HepG2 (cell line): ENCODE data around the gene MRPS10. TPM values are rescaled to one million over a fixed set of nuclear protein-coding genes. Genes with fewer than 3 reads are reported as not detected.

Experiments used
- ATAC-seq: fragments of 200-7000 bp; cut with Tn5 transposase; 3 replicates; pipeline ENCODE4 v1.9.1; 2020; ENCODE audit warnings: mild to moderate bottlenecking, moderate library complexity
- BruUV-seq: library from RNA; stranded (reverse); fragments of 400-500 nt; replicated peaks from 2 replicates; lab custom pipeline; 2021; lab: Mats Ljungman, UMichigan
- CTCF ChIA-PET: fragments of 300-600 bp; formaldehyde crosslinking; extraction: SDS; loops from one replicate; lab custom pipeline; 2021; ENCODE audit warnings: low total read pairs, inconsistent platforms, low intra/inter-chr PET ratio; lab: Yijun Ruan, JAX
- POLR2A ChIA-PET: fragments of 350-600 bp; sonication (Branson Sonifier 250); formaldehyde crosslinking; loops from one replicate; lab custom pipeline; 2020; ENCODE audit warnings: antibody characterized with exemption, inconsistent platforms; lab: Yijun Ruan, JAX
- DNase-seq: peaks from one replicate; pipeline ENCODE4 v3.0.0-alpha.2; 2015; ENCODE audit warnings: low spot score
- FAIRE-seq: peaks from 3 replicates; lab custom pipeline; 2011; peaks lifted over from hg19 to GRCh38; lab: Jason Lieb, UNC
- H2AFZ ChIP-seq: one replicate; pipeline ENCODE4 v1.6.1; 2011; ENCODE audit warnings: low read length, inconsistent platforms
- H3K27ac ChIP-seq: fragments of 300-600 bp; 3 replicates; pipeline ENCODE4 v1.8.0; 2011; ENCODE audit warnings: mixed run types, mild to moderate bottlenecking, mixed read lengths, low read length, inconsistent platforms; ENCODE audit not compliant: insufficient read depth; ENCODE audit errors: extremely low read length
- H3K27me3 ChIP-seq, 2 experiments: fragments of 200-600 bp in 1 of 2; 2 replicates in 1 of 2; 3 replicates in 1 of 2; pipeline versions ENCODE4 v1.6.0 to v1.8.0; 2011; ENCODE audit warnings: low read length in 2 of 2, mild to moderate bottlenecking in 2 of 2, moderate library complexity in 2 of 2, inconsistent platforms in 1 of 2; ENCODE audit not compliant: insufficient read depth in 2 of 2, control insufficient read depth in 1 of 2
- H3K36me3 ChIP-seq, 2 experiments: fragments of 200-600 bp in 1 of 2; replicated peaks in 1 of 2; 2 replicates in 1 of 2; 3 replicates in 1 of 2; pipeline versions ENCODE4 v1.5.1 to v1.8.0; 2011; ENCODE audit warnings: low read length in 2 of 2, inconsistent platforms in 1 of 2; ENCODE audit not compliant: insufficient read depth in 2 of 2, control insufficient read depth in 1 of 2
- H3K4me1 ChIP-seq: 2 replicates; pipeline ENCODE4 v1.5.1; 2012; ENCODE audit warnings: low read length, inconsistent platforms; ENCODE audit not compliant: insufficient read depth
- H3K4me2 ChIP-seq: 2 replicates; pipeline ENCODE4 v1.6.0; 2011; ENCODE audit warnings: low read depth, low read length, inconsistent platforms
- H3K4me3 ChIP-seq, 3 experiments: fragments of 200-600 bp in 1 of 3; sonication (generic), shearing (Covaris generic) in 1 of 3; replicated peaks in 1 of 3; 2 replicates each; pipeline ENCODE4 v1.5.1; 2011 to 2016; ENCODE audit warnings: low read length in 3 of 3, inconsistent platforms in 2 of 3, low read depth in 2 of 3, mild to moderate bottlenecking in 2 of 3, control low read depth in 1 of 3, mixed read lengths in 1 of 3; ENCODE audit not compliant: insufficient read depth in 1 of 3
- H3K79me2 ChIP-seq: one replicate; pipeline ENCODE4 v1.6.1; 2011; ENCODE audit warnings: low read length, inconsistent platforms; ENCODE audit not compliant: insufficient read depth
- H3K9ac ChIP-seq: 2 replicates; pipeline ENCODE4 v1.6.0; 2011; ENCODE audit warnings: mild to moderate bottlenecking, low read depth, low read length, inconsistent platforms; ENCODE audit not compliant: insufficient read depth
- H3K9me3 ChIP-seq: 2 replicates; pipeline ENCODE4 v1.5.1; 2012; ENCODE audit warnings: mild to moderate bottlenecking, low read length
- H4K20me1 ChIP-seq: 2 replicates; pipeline ENCODE4 v1.6.0; 2011; ENCODE audit warnings: inconsistent platforms, mild to moderate bottlenecking, low read length, moderate library complexity; ENCODE audit not compliant: insufficient read depth
- CEBPG ChIP-seq: IDR thresholded peaks from 2 replicates; pipeline ENCODE4 v1.6.1; 2016
- FOXA1 ChIP-seq, 2 experiments: fragments of 450-650 bp in 1 of 2; sonication (generic) in 1 of 2; formaldehyde crosslinking in 1 of 2; IDR thresholded peaks; 2 replicates each; pipeline versions ENCODE4 v1.4.0 to v1.6.1; 2016 to 2020; ENCODE audit warnings: missing genetic modification reagents in 1 of 2
- FOXJ3 ChIP-seq: sonication (generic); formaldehyde crosslinking; IDR thresholded peaks from 2 replicates; pipeline ENCODE4 v1.4.0; 2020; ENCODE audit warnings: missing genetic modification reagents, mild to moderate bottlenecking, borderline replicate concordance
- GATAD2A ChIP-seq: IDR thresholded peaks from 2 replicates; pipeline ENCODE4 v1.6.1; 2016
- MBNL3 ChIP-seq: fragments of 250-450 bp; sonication (Bioruptor Pico); conservative IDR thresholded peaks from 2 replicates; pipeline ENCODE4 v1.8.0; 2022; ENCODE audit warnings: mild to moderate bottlenecking, inconsistent platforms
- MYC ChIP-seq: sonication (generic); formaldehyde crosslinking; IDR thresholded peaks from 2 replicates; pipeline ENCODE4 v1.9.0; 2021; ENCODE audit warnings: missing genetic modification reagents, borderline replicate concordance
- NFRKB ChIP-seq: fragments of 450-650 bp; IDR thresholded peaks from 2 replicates; pipeline ENCODE4 v1.6.1; 2017
- SP2 ChIP-seq: sonication (generic); formaldehyde crosslinking; IDR thresholded peaks from 2 replicates; pipeline ENCODE4 v1.5.1; 2020; ENCODE audit warnings: mild to moderate bottlenecking, missing genetic modification reagents
- ZFP62 ChIP-seq: sonication (generic); formaldehyde crosslinking; IDR thresholded peaks from 2 replicates; pipeline ENCODE4 v1.4.0; 2020; ENCODE audit warnings: missing genetic modification reagents
- ZKSCAN1 ChIP-seq: fragments of 150-350 bp; IDR thresholded peaks from 2 replicates; pipeline ENCODE4 v1.6.1; 2014; ENCODE audit warnings: low read length
- ZNF577 ChIP-seq: sonication (generic); formaldehyde crosslinking; IDR thresholded peaks from 2 replicates; pipeline ENCODE4 v1.4.0; 2020; ENCODE audit warnings: mild to moderate bottlenecking, low read depth, missing genetic modification reagents, borderline replicate concordance
- ZNF703 ChIP-seq: sonication (generic); formaldehyde crosslinking; IDR thresholded peaks from 2 replicates; pipeline ENCODE4 v1.5.1; 2020; ENCODE audit warnings: missing genetic modification reagents, mild to moderate bottlenecking, moderate library complexity, borderline replicate concordance
- WGBS: methylation state at CpG from one replicate; pipeline ENCODE4 v1.1.6; 2017; ENCODE audit warnings: low lambda C conversion rate; 5-methylcytosine and 5-hydroxymethylcytosine counted together
- in situ Hi-C: cut with HindIII; loops from 2 replicates; pipeline ENCODE4 v1.10.0; 2017; ENCODE audit warnings: low pct_unique_long_range_greater_than_20kb; ENCODE audit not compliant: extremely low pct_ligation_motif_present
- intact Hi-C: fragments of 100-400 bp; cut with micrococcal nuclease; formaldehyde crosslinking; loops from one replicate; pipeline ENCODE4 v1.10.0; 2022; ENCODE audit not compliant: unreplicated experiment
- polyA plus RNA-seq, 8 experiments: library from polyadenylated mRNA; depleted of rRNA in 3 of 8; stranded (reverse) in 7 of 8; unstranded in 1 of 8; fragments of >200 nt; fragmentation: Illumina TruSeq in 4 of 8; extraction: Trizol in 4 of 8; gene quantifications; 2 replicates each; pipeline versions ENCODE4 v1.2.1 to v1.2.3, GENCODE V29; 2011 to 2016; ENCODE audit warnings: low read depth in 4 of 8, missing spikeins in 1 of 8, mixed read lengths in 1 of 8; ENCODE audit not compliant: insufficient read depth in 1 of 8
- total RNA-seq, 5 experiments: library from RNA; depleted of rRNA; stranded (reverse); fragments of >200 nt; fragmentation: Illumina TruSeq; extraction: Trizol; gene quantifications; 2 replicates each; pipeline ENCODE4 v1.2.3, GENCODE V29; 2016; ENCODE audit warnings: low read depth in 1 of 5

Gene MRPS10
- total and polyA plus RNA-seq, 2 of the 13 experiments (the other 11 are each of a cell fraction or from before 2014, with no cell fraction given) = 31.7 to 54.6 TPM

- no peaks in the 10 kb centered on the region for H3K79me2 ChIP-seq
- ATAC-seq (no peak), FAIRE-seq (no peak), DNase-seq (no peak)
- H3K36me3 ChIP-seq = no peaks in the 10 kb centered on the region
- intact Hi-C loops (no loop called here), in situ Hi-C loops (no loop called here)
- WGBS = 5% methylated on average over 1 of the region's 1 CpG
- no peak overlapping the region for H3K4me2 ChIP-seq
- H3K9ac ChIP-seq = no peak overlapping the region
- H3K27me3 ChIP-seq = peaks cover 4 to 11% of the 10 kb centered on the region in 2 experiments; a peak in 3 of 5 replicates
- H3K27ac ChIP-seq = no peak overlapping the region
- H3K4me1 ChIP-seq = no peaks in the 10 kb centered on the region
- ChIA-PET CTCF (no interaction called here), POLR2A (no interaction called here)
- H2AFZ ChIP-seq = no peak overlapping the region
- no peaks in the 10 kb centered on the region for H3K9me3 ChIP-seq
- H3K4me3 ChIP-seq = no peak overlapping the region
- H4K20me1 ChIP-seq = no peaks in the 10 kb centered on the region
- peak; percentile 87 for TF ChIP-seq ZKSCAN1
- TF ChIP-seq FOXA1 (IDR thresholded peaks at IDR 0.05) = no peak
- no peak for TF ChIP-seq FOXA1 (CRISPR knock-in tag; IDR thresholded peaks at IDR 0.05)
- no peak for TF ChIP-seq NFRKB
- BruUV-seq = no TSS peak
These were observed 48.9 kb upstream of the MRPS10 start for GRCh38 chr6:42266538-42266937.

- no peaks in the 10 kb centered on the region for H3K9me3 ChIP-seq
- ATAC-seq = no peak
- no peaks in the 10 kb centered on the region for H3K79me2 ChIP-seq
- H3K27ac ChIP-seq = no peak overlapping the region
- 68% methylated on average over 5 of the region's 5 CpGs for WGBS
- in situ Hi-C loops = loop anchor here (5.0 kb wide), 1 partner anchor 282 kb away; no protein-coding TSS in a partner anchor
- no TSS peak for BruUV-seq
- no peak overlapping the region for H3K4me2 ChIP-seq
- DNase-seq = no peak
- H2AFZ ChIP-seq = no peak overlapping the region
- FAIRE-seq = no peak
- TF ChIP-seq ZNF703 (CRISPR knock-in tag) = no peak
- TF ChIP-seq ZNF577 (CRISPR knock-in tag) = no peak
- no peak for TF ChIP-seq GATAD2A (CRISPR knock-in tag)
- no peak for TF ChIP-seq FOXJ3 (CRISPR knock-in tag)
- TF ChIP-seq SP2 (CRISPR knock-in tag) = no peak
- TF ChIP-seq MBNL3 (CRISPR knock-in tag) = no peak
- no peak for TF ChIP-seq MYC (CRISPR knock-in tag)
- no peak for TF ChIP-seq CEBPG
- TF ChIP-seq ZFP62 (CRISPR knock-in tag) = no peak
- ChIA-PET CTCF (no interaction called here), POLR2A (no interaction called here)
- peaks cover 8% of the 10 kb centered on the region; the same call in 1 of the 2 replicates for H3K4me1 ChIP-seq
- peaks cover 4 to 14% of the 10 kb centered on the region in 2 experiments; a peak in 3 of 5 replicates for H3K27me3 ChIP-seq
- no peak overlapping the region for H3K4me3 ChIP-seq
- no peaks in the 10 kb centered on the region for H3K36me3 ChIP-seq
- H3K9ac ChIP-seq = no peak overlapping the region
- intact Hi-C loops = no loop called here
- H4K20me1 ChIP-seq = no peaks in the 10 kb centered on the region
These were observed 47.3 kb upstream of the MRPS10 start for GRCh38 chr6:42264852-42265390.
